HG03103 (cell line): ENCODE results near the gene PLAC1.

Experiments
- ATAC-seq: cut with Tn5 transposase; IDR thresholded peaks from one replicate; pipeline ENCODE4 v1.9.1; 2021; ENCODE audit warnings: low read depth; ENCODE audit not compliant: unreplicated experiment

The PLAC1 gene, protein sequence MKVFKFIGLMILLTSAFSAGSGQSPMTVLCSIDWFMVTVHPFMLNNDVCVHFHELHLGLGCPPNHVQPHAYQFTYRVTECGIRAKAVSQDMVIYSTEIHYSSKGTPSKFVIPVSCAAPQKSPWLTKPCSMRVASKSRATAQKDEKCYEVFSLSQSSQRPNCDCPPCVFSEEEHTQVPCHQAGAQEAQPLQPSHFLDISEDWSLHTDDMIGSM

GRCh38 chrX:134658002-134658759 lies at the start of gene PLAC1:
TSS of gene PLAC1 (minus strand) at chrX:134658471. CDS start at chrX:134566682, 91,789 bp downstream.
- no peak for ATAC-seq

- no peak for ATAC-seq
Measured at GRCh38 chrX:134706138-134706537, 47.9 kb upstream of the PLAC1 start.

DNA sequence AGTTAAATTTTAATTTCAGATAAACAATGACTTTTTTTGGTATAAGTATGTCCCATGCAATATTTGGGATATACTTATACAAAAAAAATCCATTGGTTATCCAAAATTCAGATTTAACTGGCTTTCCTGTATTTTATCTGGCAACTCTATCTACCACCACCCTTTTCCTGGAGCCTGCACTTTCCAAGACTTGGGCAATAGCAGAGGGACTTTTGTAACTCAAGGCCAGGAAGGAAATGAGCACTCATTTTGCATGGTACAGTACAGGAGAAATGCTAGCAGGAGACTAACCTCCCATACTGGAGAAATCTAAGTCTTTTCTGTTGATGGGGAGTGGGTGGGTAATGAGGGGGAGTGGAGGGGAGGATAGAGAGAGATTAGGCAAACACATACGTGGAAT lies 37.7 kb upstream of the PLAC1 start:
- no peak for ATAC-seq

DNA sequence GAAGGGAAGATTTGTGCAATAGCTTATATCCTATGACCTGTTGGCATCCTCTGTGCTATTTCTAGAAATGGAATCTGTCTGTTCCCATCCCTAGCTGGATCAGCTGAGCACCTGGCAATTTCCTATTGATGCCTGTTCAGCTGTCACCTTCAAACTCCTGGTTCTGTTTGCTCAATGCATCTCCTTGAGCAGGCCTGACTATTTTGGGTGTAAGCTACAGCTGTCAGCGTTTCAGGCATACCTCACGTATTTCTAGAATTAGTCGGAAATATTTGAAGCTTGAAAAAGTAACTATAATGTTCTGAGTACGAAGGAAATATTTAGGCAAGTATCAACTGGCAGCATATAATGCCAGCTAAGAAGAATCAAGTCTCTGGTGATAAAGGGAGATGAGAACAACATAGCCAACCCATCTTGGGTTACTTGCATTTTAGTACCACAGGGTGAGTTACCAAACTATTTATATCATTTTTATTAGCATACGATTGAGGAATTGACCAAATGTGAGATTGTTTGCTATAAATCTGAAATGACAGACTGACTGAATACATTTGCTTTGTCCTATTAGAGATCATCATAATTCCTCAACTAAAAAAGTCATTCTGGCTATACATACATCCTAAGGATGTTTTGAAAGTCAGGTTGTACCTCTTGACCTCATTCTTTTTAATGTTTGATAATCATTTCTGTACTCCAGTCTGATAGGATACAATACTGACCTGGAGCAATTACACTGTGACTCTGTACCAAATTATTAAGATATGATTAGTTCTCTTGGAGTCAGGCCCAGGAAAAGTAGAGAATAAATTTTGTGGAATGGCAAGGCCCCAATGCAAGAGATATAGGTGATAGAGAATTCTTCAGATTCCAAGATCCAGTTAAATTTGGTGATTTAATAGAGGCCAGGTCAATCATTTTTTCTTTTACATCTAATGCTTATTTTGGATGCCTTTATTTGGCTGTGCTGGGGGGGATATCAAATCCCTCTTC lies 36.4 kb upstream of the PLAC1 start:
- ATAC-seq, result no peak

DNA sequence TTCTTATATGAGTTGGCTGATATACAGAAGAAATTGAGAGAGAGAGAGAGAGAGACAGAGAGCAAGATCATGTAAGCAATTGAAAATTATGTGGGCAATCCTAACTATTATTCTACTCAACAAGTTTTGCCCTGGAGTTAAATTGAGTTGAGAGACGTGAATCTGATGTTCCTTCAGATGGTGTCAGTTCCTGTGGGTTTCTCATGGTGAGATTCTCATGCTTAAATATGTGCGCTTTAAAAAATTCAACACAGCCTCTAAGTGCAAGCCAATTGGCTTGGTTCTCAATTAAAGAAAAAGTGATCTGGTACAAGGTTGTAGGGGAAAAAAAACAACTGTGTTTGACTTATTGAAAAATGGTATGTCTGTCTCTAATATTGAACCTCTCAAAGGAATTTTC lies 35.4 kb upstream of the PLAC1 start:
- ATAC-seq, result no peak

GRCh38 chrX:134692990-134693389 lies 34.7 kb upstream of the PLAC1 start:
- no peak for ATAC-seq

DNA sequence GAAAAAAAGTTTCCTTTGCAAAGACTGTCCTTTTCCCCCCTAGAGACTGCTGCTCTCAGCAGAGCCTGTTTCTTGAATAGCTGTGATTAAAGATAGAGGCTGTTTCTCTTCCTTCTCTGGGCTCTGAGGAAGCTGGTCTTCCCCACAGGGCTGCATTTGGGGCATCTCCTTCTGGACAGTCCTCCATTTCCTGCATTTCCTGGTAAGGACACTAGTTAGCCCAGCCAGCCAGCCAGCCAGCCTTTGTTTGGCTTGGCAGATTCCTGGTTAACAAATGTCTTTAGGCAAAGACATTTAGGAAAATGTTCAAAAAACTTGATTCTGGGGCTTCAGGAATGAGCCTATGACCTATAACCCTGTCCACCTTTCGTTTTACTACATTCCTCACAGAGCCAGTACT lies 34.0 kb upstream of the PLAC1 start:
- no peak for ATAC-seq

DNA sequence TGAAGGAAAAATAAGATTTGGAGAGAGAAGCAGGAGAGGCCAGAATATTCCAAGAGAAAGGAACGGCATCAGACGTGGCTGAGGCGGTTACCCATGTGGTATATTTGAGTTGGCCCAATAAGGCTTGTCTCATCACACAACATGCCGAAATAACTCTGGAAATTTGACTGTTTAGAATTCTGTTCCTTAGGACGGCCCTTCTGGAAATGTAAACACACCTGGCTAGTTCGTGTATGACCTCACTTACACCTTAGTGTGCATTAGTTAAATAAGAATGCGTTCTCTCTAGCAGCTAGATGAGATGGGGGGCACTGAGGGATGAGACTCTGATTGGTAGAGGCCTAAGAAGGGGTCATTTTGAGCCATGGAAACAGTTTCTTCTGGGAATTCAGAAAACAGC lies 33.2 kb upstream of the PLAC1 start:
- ATAC-seq, result no peak

DNA sequence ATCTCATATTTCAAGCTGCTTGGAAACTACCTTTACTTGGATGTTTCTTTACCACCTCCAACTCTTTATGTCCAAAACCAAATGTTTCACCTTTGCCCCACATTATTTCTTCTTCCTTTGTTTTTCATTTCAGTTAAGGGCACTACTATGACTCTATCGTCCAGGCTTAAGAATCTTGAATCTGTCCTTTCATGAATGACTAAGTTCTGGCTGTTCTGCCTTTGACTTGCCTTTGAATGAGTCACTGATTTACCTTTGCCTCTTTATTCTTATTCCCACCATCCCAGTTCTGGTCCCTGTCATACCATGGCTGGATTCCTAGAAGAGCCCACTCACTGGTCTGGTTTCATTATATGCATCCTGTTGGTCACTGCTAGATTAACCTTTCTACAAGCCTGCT lies 30.6 kb upstream of the PLAC1 start:
- ATAC-seq, result no peak

GRCh38 chrX:134688031-134688823 lies 30.0 kb upstream of the PLAC1 start:
- no peak for ATAC-seq

DNA sequence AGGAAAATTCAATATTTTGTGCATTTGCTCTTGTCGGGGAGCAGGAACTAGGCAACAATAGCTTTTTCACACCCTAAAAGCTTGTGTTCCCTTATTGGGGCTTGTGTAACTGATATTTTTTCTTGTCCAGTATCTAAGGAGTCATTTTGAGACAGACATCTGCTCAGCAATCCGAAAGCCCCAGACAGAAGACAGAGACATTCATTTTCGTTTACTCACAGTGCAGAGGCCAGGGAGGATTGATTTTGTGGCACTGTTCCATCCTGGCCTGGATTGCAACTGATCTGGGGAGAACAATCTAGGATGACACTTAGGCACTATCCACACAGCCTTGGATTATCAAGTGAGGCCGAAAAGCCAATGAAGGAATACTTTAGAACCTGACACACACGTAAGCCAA lies 27.4 kb upstream of the PLAC1 start:
- no peak for ATAC-seq

DNA sequence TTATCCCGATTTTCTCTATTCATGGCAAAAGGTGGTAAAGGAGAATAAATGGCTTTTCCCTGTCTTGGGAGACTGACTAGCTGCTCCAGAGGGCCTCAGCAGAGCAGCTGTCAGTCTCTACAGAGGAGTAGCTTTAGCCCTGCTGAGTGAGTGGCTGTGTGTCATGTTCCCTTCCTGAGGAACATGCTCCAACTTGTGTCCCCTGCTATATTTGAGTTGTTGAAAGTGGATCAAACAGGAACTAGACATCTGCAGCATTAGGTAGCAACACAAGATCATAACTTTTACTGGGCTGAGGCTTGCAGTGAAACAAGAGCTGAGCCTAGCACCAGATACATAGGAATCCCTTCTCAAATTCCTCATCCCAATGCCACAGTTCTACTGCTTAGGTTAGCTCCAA lies 26.7 kb upstream of the PLAC1 start:
- ATAC-seq, result no peak

DNA sequence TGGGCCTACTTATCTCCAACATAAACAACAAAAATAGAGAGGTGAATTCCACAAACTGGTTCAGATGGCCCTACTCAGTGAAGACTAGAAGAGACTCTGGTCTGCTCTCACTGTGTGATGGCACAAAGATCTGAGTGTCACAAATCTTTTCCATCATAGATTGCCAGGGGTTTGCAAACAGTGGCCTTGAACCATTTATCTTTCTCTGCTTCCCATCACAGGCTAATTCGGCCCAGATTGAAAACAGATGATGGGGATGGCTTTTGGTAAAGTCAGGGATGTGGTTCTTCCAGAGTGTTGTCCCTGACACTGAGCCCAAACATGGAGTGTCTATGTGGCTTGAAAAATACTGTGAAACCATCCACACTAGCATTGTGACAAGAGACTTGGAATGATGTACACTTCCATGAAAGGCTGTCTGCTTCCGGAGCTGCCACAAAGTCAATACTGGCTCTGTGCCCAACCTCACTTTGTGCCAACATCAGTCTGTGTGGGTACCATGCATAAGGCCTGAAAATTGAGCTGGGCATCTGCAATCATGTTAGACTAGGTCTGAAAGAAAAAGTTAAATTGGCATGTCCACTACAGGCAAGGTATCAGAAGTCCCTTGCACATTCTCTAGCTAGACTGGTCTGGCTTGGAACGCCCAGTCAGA lies 25.2 kb upstream of the PLAC1 start:
- ATAC-seq, result no peak

DNA sequence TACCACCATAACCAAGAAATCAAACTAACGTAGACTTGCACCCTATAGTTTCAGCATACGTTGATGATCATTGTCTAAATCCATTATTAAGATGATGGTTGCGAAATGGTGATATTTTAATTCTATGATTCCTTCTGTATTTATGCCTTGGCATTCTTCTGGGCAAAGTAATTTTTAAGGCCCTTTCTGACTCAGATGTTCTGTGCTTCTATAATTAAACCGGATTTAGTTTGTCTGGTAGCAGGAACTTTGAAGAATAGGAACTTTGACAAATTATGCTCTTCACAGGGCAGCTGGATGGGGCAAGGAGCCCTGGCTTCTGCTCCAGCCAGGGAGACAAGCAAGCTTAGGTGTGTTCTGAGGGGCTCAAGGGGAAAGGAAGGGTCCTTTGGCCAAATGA lies 23.8 kb upstream of the PLAC1 start:
- ATAC-seq, result no peak

DNA sequence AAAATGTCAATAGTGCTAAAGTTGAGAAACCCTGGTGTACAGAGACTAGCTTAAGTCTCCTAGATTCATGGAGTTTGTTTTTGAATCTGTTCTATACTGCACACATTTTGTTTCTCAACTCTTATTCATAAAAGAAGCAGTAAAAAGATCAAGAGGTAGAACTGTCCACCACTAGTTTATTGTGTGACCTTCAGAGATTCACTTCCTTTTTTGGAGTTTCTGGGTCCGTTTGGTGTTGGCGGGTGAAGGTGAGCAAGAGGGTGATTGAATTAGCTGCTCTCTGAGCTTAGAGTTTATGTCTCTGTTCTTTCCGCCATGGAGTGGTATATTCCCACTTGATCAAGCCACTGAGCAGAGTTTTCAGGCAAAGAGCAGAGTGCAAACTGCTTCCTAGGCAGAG lies 21.4 kb upstream of the PLAC1 start:
- no peak for ATAC-seq

DNA sequence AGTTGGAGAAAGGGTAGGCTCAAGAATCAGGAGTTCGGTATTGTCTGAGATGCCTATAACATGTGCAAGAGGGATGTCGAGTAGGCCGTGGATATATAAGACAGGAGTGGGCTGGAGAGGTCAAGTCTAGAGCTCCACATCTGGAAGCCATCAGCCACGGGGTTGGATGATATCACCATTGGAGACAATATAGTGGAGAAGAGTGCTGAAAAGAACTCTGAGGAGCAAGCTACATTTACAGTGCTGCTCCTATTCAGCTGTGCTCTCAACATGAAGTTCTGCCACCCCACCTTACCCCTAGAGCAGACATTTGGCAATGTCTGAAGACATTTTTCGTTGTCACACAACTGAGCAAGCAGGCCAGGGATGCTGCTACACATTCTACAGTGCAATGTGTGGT lies 20.9 kb upstream of the PLAC1 start:
- ATAC-seq, result no peak

DNA sequence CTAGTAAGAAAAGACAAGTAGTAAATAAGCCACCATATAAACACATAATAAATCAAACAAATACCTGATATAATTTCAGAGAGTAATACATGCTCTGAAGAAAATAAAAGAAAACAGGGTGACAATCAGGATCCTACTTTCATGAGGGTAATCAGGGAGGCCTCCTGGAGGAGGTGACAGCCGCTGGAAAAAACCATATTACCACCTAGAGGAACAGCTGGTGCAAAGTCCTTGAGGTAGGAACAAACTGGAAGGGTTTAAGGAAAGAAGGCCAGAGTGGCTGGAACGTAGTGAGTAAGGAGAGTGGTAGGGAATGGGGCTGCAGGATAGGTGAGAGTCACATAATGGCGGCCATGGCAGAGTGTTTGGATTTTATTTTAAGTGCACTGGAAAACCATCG lies 19.1 kb upstream of the PLAC1 start:
- no peak for ATAC-seq

GRCh38 chrX:134676436-134676835 lies 18.2 kb upstream of the PLAC1 start:
- no peak for ATAC-seq

DNA sequence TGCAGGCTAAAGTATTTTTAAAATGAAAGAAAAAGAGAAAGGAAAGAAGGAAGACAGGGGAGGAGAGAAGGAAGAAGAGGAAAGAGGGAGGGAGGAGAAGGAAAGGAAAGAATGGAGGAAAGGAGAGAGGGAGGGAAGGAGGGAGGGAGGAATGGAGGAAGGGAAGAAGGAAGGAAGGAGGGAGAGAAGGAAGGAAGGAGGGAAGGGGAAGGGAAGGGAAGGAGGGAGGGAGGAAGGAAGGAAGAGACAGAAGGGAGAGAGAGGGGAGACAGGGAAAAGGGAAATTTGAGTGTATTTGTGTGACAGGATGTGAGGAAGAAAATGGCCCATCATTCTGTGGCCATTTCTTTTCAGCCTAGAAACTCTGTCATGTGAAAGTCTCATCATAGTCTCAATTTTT lies 14.9 kb upstream of the PLAC1 start:
- ATAC-seq, result no peak

DNA sequence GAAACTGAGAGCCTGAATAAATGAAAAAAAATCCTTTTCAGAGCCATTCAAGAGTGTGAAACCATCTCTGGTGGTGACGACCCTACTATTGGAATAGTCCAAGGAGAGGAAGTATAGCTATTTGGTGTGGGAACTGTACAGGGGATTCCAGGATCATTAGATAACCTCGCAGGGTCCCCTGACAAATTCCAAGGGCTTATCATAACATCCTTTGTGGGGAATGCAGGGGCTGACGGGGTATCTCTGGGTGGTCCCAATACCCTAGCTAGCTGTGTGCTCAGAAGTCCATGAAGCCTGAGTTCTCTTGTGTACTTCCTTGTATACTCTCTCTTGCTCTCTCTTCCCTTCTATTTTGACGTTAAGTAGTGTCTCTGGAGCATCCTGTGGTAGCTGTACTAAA lies 13.8 kb upstream of the PLAC1 start:
- ATAC-seq, result no peak
